A673 (cell line): ENCODE measurements around the gene C4orf50.
"Not testable (repeated sequence)": the region's sequence is repeated elsewhere in the genome, so short reads cannot be mapped to it uniquely, and the experiment has no call there.

Experiments
- CTCF ChIP-seq: fragments of 300-800, 200-600 bp; sonication (generic); conservative IDR thresholded peaks from 2 replicates; pipeline ENCODE4 v1.5.1; 2017; ENCODE audit warnings: low read depth, mild to moderate bottlenecking, antibody characterized with exemption, low read length, moderate library complexity, mixed read lengths
- EZH2 ChIP-seq: fragments of 200-600 bp; sonication (generic); IDR thresholded peaks from 2 replicates; pipeline ENCODE4 v1.6.1; 2017; ENCODE audit warnings: borderline replicate concordance, low read depth, mild to moderate bottlenecking, mixed read lengths, antibody characterized with exemption, low read length; ENCODE audit not compliant: poor library complexity, severe bottlenecking

- TF ChIP-seq CTCF, EZH2: not testable (repeated sequence)
Measured at GRCh38 chr4:5856362-5856761, 161.9 kb downstream of the C4orf50 start.
